Parathyroid adenoma (tissue), 2 donors: Measurements from ENCODE around the gene HOXD13.

Experiments used
- H2AFZ ChIP-seq: fragments of 300-600 bp; sonication (generic); one replicate; pipeline ENCODE4 v1.7.0; 2017; ENCODE audit warnings: antibody characterized with exemption, mild to moderate bottlenecking
- H3K27ac ChIP-seq: fragments of 300-600 bp; sonication (generic); one replicate; pipeline ENCODE4 v1.7.0; 2017
- H3K27me3 ChIP-seq: fragments of 300-600 bp; sonication (generic); one replicate; pipeline ENCODE4 v1.7.0; 2017; ENCODE audit warnings: low read length; ENCODE audit not compliant: control insufficient read depth, insufficient read depth
- H3K36me3 ChIP-seq: fragments of 300-600 bp; sonication (generic); one replicate; pipeline ENCODE4 v1.7.0; 2017; ENCODE audit warnings: low read length; ENCODE audit not compliant: control insufficient read depth, insufficient read depth
- H3K4me1 ChIP-seq: fragments of 300-600 bp; sonication (generic); one replicate; pipeline ENCODE4 v1.7.0; 2017; ENCODE audit warnings: control low read depth
- H3K4me2 ChIP-seq: fragments of 300-600 bp; sonication (generic); one replicate; pipeline ENCODE4 v1.7.0; 2017; ENCODE audit warnings: low read length
- H3K4me3 ChIP-seq: fragments of 300-600 bp; sonication (generic); one replicate; pipeline ENCODE4 v1.7.0; 2017; ENCODE audit warnings: low read depth, low read length
- H3K79me2 ChIP-seq: fragments of 300-600 bp; sonication (generic); one replicate; pipeline ENCODE4 v1.7.0; 2017; ENCODE audit warnings: control low read depth
- H3K9ac ChIP-seq: fragments of 300-600 bp; sonication (generic); one replicate; pipeline ENCODE4 v1.7.0; 2017; ENCODE audit warnings: mild to moderate bottlenecking
- H3K9me3 ChIP-seq: fragments of 300-600 bp; sonication (generic); one replicate; pipeline ENCODE4 v1.7.0; 2017; ENCODE audit warnings: low read length; ENCODE audit not compliant: control insufficient read depth
- TF ChIP-seq, protein P1 (sequence below): fragments of 300-600 bp; sonication (generic); IDR thresholded peaks from one replicate; pipeline ENCODE4 v1.7.0; 2017; ENCODE audit warnings: antibody characterized with exemption, mild to moderate bottlenecking
- donor health status: primary hyperparathyroidism.

Gene HOXD13

DNA sequence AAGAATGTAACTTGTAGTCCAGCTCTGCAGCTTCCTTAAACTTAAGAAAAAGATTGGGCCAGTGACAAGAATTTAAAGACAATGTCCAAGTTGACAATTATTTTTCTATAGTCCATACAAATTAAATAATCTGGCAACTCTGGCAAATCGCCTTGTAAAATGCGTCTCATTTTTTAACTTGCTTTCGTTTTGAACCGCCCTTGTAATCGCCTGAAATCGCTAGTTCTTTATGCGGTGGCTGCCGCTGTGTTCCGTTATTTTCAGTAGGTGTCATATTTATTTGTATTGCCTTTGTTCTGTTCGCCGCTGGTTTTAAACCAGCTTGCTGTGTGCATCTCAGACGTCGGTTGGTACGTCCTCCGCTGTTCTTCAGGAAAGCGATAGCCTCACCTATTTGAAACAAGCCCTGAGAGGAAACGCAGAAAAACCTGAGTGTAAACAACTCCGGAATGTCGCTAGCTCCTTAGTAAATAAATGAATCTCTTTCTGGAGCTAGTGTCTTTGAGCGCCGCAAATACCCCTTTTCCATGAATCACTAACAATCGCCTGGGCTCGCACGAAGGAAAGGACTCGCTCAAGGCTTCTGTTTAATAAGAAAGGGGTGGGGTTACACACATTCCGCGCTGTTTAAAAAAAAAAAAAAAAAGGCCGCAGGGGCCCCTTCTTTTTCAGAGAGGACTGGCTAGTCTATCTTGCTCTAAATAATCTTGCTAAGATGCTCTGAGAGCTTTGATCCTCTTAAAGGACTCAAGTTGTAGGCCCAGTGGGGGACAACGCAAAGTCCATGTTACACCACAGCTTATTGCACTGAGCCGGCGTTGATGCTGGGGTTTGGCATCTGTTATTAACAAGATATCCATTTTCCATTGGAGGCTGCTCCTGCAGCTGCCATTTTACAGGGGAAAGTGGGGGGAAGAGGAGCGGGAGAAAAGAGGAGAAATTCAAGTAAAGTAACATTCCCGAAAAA is 40.0 kb downstream of the HOXD13 start:
- H3K9ac ChIP-seq = no peak overlapping the region
- TF ChIP-seq, protein P1, sequence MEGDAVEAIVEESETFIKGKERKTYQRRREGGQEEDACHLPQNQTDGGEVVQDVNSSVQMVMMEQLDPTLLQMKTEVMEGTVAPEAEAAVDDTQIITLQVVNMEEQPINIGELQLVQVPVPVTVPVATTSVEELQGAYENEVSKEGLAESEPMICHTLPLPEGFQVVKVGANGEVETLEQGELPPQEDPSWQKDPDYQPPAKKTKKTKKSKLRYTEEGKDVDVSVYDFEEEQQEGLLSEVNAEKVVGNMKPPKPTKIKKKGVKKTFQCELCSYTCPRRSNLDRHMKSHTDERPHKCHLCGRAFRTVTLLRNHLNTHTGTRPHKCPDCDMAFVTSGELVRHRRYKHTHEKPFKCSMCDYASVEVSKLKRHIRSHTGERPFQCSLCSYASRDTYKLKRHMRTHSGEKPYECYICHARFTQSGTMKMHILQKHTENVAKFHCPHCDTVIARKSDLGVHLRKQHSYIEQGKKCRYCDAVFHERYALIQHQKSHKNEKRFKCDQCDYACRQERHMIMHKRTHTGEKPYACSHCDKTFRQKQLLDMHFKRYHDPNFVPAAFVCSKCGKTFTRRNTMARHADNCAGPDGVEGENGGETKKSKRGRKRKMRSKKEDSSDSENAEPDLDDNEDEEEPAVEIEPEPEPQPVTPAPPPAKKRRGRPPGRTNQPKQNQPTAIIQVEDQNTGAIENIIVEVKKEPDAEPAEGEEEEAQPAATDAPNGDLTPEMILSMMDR = no peak

DNA sequence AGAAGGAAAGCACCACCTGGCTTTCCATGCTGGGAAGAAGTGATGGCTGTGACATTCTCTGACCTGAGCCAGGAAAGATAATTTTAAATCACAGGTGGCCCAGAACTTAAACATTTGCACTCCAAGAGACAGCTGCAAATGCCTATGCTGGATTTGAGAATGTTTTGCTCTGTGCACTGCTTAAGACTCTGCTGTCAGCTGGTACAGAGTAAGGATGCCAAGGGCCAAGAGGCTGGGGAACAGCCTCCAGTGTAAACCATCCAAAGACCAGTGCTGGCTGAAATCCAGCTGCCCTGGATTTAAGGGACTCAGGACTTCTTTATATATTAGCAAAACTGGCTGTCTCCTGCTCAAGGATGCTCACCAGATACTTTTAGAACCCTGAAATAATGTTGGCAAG is 40.9 kb downstream of the HOXD13 start:
- H3K27me3 ChIP-seq = peaks cover 25% of the 10 kb centered on the region
- H2AFZ ChIP-seq = no peak overlapping the region
- H3K4me1 ChIP-seq = no peaks in the 10 kb centered on the region
- no peak overlapping the region for H3K27ac ChIP-seq
- peaks cover 4% of the 10 kb centered on the region for H3K9me3 ChIP-seq
- H3K4me2 ChIP-seq = no peak overlapping the region
- no peaks in the 10 kb centered on the region for H3K36me3 ChIP-seq
- no peak overlapping the region for H3K9ac ChIP-seq
- no peak overlapping the region for H3K4me3 ChIP-seq
- no peaks in the 10 kb centered on the region for H3K79me2 ChIP-seq
- TF ChIP-seq, protein P1 = no peak

More for the DNA sequence above, 40.0 kb downstream of the HOXD13 start:
- H3K4me2 ChIP-seq = no peak overlapping the region
- H3K27ac ChIP-seq = no peak overlapping the region
- H3K9me3 ChIP-seq = peaks cover 4% of the 10 kb centered on the region
- H2AFZ ChIP-seq = no peak overlapping the region
- H3K4me1 ChIP-seq = no peaks in the 10 kb centered on the region
- no peaks in the 10 kb centered on the region for H3K79me2 ChIP-seq
- H3K4me3 ChIP-seq = peak overlapping the region; percentile 3
- peaks cover 30% of the 10 kb centered on the region for H3K27me3 ChIP-seq
- H3K36me3 ChIP-seq = no peaks in the 10 kb centered on the region

DNA sequence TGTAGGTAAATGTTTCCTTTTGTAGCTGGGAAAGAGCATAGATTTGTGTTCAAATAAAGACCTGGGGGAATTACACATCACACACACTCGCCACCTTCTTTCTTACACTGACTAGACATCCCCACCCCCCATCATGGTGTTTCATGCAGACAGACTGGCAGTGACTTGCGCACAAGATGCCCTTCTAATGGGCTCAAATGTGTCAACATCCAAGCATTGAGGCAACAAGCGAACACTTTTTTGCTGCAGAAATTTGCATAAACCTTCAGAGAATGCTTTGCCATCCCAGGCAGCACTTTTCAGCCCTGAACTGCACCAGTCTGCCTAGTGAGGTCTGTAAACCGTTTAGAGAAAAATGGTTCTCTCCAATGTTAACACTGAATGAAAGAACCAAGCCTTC is 41.5 kb downstream of the HOXD13 start:
- no peak overlapping the region for H3K27ac ChIP-seq
- no peak overlapping the region for H3K4me3 ChIP-seq
- peaks cover 4% of the 10 kb centered on the region for H3K9me3 ChIP-seq
- H3K79me2 ChIP-seq = no peaks in the 10 kb centered on the region
- TF ChIP-seq, protein P1 = no peak
- no peak overlapping the region for H2AFZ ChIP-seq
- H3K4me2 ChIP-seq = no peak overlapping the region
- no peak overlapping the region for H3K9ac ChIP-seq
- no peaks in the 10 kb centered on the region for H3K4me1 ChIP-seq
- no peaks in the 10 kb centered on the region for H3K36me3 ChIP-seq
- H3K27me3 ChIP-seq = peaks cover 24% of the 10 kb centered on the region

DNA sequence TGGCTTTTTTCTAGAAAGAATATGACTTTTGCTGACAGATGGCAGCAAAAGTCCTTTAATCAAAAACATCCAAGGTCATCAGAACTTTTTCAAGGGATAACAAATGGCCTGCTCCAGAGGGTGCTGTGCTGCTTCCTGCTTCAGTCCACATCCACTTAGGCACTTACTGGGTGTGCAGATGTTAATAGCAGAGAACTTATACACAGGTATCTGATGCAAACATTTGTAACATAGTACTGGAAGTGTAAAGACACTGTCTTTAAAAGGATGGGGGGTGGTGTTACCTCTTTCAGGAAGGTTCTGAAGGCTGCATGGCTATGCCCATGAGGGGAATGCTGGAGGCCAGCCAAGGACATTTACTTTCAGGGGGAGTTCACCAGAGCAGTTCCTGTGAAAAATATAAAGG is 42.5 kb downstream of the HOXD13 start:
- Histone ChIP-seq H3K27me3 (peaks cover 24% of the 10 kb centered on the region), H3K27ac (no peak overlapping the region), H3K9ac (no peak overlapping the region), H3K4me1 (no peaks in the 10 kb centered on the region), H3K36me3 (no peaks in the 10 kb centered on the region), H3K4me3 (no peak overlapping the region), H3K79me2 (no peaks in the 10 kb centered on the region), H3K4me2 (no peak overlapping the region), H2AFZ (no peak overlapping the region), H3K9me3 (peaks cover 4% of the 10 kb centered on the region)
- TF ChIP-seq, protein P1 = no peak
